ENCODE measurements around the gene MEOX1. TPM values are rescaled to one million over a fixed set of nuclear protein-coding genes. Genes with fewer than 3 reads are reported as not detected.

MEOX1 gene
- total and polyA plus RNA-seq, 2 of the 4 experiments (the other 2 are of a cell fraction), result 0.48 to 0.72 TPM

Small RNA genes lying within 50 kb of the gene (microRNA-seq; reads per million reads assigned to microRNA genes)
- not detected for gene RF00017 (ENCODE audit: insufficient read depth, insufficient read length)

Small RNA genes lying within 50 kb of the gene (small RNA-seq; reads per million reads assigned to genes)
- gene RF00017, result 0 reads per million in 5 experiments

Other genes with a start within 250 kb of the MEOX1 start
- gene DHX8, start 177.9 kb downstream of the MEOX1 start, total RNA-seq (2012; rRNA removed), result 50.0 TPM in 2 replicates
- gene DHX8, start 177.9 kb downstream of the MEOX1 start, polyA plus RNA-seq (2012; rRNA removed), result 21.8 and 22.6 TPM in 2 replicates
- gene ETV4, start 115.6 kb downstream of the MEOX1 start, total RNA-seq (2012; rRNA removed), result 3.3 and 4.3 TPM in 2 replicates
- gene ETV4, start 115.6 kb downstream of the MEOX1 start, polyA plus RNA-seq (2012; rRNA removed), result 12.7 and 13.2 TPM in 2 replicates
- gene SOST, start 96.9 kb upstream of the MEOX1 start, total RNA-seq (2012; rRNA removed), result not detected in 2 replicates
- gene SOST, start 96.9 kb upstream of the MEOX1 start, polyA plus RNA-seq (2012; rRNA removed), result not detected in 2 replicates
- gene DUSP3, start 117.1 kb upstream of the MEOX1 start, total RNA-seq (2012; rRNA removed), result 40.9 and 42.5 TPM in 2 replicates
- 33.3 and 33.5 TPM in 2 replicates for gene DUSP3, start 117.1 kb upstream of the MEOX1 start, polyA plus RNA-seq (2012; rRNA removed)
- under 0.01 TPM in 1 of 2 replicates, not detected in the other for gene CFAP97D1, start 118.5 kb upstream of the MEOX1 start, total RNA-seq (2012; rRNA removed)
- gene CFAP97D1, start 118.5 kb upstream of the MEOX1 start, polyA plus RNA-seq (2012; rRNA removed), result 0.03 TPM in 1 of 2 replicates, not detected in the other
- 5.0 and 5.7 TPM in 2 replicates for gene MPP3, start 171.2 kb upstream of the MEOX1 start, total RNA-seq (2012; rRNA removed)
- gene MPP3, start 171.2 kb upstream of the MEOX1 start, polyA plus RNA-seq (2012; rRNA removed), result 10.7 and 11.9 TPM in 2 replicates
- gene CD300LG, start 185.3 kb upstream of the MEOX1 start, total RNA-seq (2012; rRNA removed), result not detected in 2 replicates
- gene CD300LG, start 185.3 kb upstream of the MEOX1 start, polyA plus RNA-seq (2012; rRNA removed), result not detected in 2 replicates
- gene MPP2, start 245.6 kb upstream of the MEOX1 start, total RNA-seq (2012; rRNA removed), result 1.9 and 3.2 TPM in 2 replicates
- gene MPP2, start 245.6 kb upstream of the MEOX1 start, polyA plus RNA-seq (2012; rRNA removed), result 3.8 TPM in 2 replicates

Measured in IMR-90 (cell line).